Fibroblast of villous mesenchyme (primary cell): Measurements from ENCODE around the gene USP6NL. TPM values are rescaled to one million over a fixed set of nuclear protein-coding genes. Genes with fewer than 3 reads are reported as not detected.
A peak's percentile ranks its signal among the peaks of the same experiment; 100 is the strongest.

ENCODE experiments used
- DNase-seq: peaks from one replicate; pipeline ENCODE4 v3.0.0-alpha.2; 2010; ENCODE audit warnings: low read depth
- H3K4me3 ChIP-seq: 2 replicates; pipeline ENCODE4 v1.5.1; 2011; ENCODE audit warnings: low read depth, mild to moderate bottlenecking, low read length
- CTCF ChIP-seq: IDR thresholded peaks from 2 replicates; pipeline ENCODE4 v1.5.1; 2012; ENCODE audit warnings: low read depth, mild to moderate bottlenecking, low read length; ENCODE audit not compliant: insufficient read depth
- total RNA-seq: library from RNA; depleted of rRNA; stranded (reverse); fragments of >200 nt; gene quantifications from 2 replicates; pipeline ENCODE4 v1.2.3, GENCODE V29; 2012

The USP6NL gene
- total RNA-seq, 1 donor = 12.5 TPM

- DNase-seq = no peak
- TF ChIP-seq CTCF = no peak
- H3K4me3 ChIP-seq = no peak overlapping the region
Measured at GRCh38 chr10:11425676-11426075, 185.8 kb downstream of the USP6NL start.

- no peak overlapping the region for H3K4me3 ChIP-seq
Measured at GRCh38 chr10:11425296-11425610, 186.2 kb downstream of the USP6NL start.

GRCh38 chr10:11424456-11425295, 186.8 kb downstream of the USP6NL start:
- peak; percentile 91 for TF ChIP-seq CTCF
- peak; percentile 56 for DNase-seq
- H3K4me3 ChIP-seq = no peak overlapping the region

More at GRCh38 chr10:11425296-11425610, 186.2 kb downstream of the USP6NL start:
- no peak for TF ChIP-seq CTCF
- peak; percentile 30 for DNase-seq

GRCh38 chr10:11416974-11417373, 194.5 kb downstream of the USP6NL start:
- no peak for DNase-seq
- no peak for TF ChIP-seq CTCF
- H3K4me3 ChIP-seq = no peak overlapping the region

GRCh38 chr10:11415095-11415494, 196.4 kb downstream of the USP6NL start:
- no peak for TF ChIP-seq CTCF
- no peak for DNase-seq
- H3K4me3 ChIP-seq = no peak overlapping the region

GRCh38 chr10:11414314-11415038, 197.0 kb downstream of the USP6NL start:
- no peak for TF ChIP-seq CTCF
- DNase-seq = no peak
- H3K4me3 ChIP-seq = no peak overlapping the region
